OCI-LY3 (cell line): ENCODE results near the gene PHLDB3.

Experiments used
- EZH2phosphoT487 ChIP-seq: fragments of 200-600 bp; shearing (Covaris generic); IDR thresholded peaks from 2 replicates; pipeline ENCODE4 v1.6.1; 2018; ENCODE audit warnings: antibody characterized with exemption, mixed run types, low read depth
- TF ChIP-seq, protein P1 (sequence below): fragments of 200-600, 300-600 bp; sonication (generic); IDR thresholded peaks from 2 replicates; pipeline ENCODE4 v1.5.1; 2014; ENCODE audit warnings: antibody characterized with exemption, low read length, low read depth

DNA sequence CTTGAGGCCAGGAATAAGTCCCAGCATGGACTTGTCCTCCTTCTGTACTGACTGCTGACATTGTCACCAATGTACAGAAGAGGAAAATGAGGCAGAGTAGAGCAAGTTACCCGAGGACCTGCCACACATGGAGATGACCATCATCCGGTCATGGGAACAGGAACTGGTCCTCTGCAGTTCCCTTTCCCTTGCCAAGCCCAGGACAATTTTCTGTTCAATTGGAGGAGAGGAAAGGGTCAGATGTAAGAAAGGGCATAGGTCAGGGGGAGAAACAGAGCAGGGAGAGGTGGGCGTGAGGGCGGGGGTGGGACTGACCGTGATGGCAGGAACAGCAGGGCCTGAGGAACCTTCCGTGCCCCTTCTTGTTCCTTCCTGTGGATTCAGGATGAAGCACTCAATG lies 18.6 kb downstream of the PHLDB3 start:
- TF ChIP-seq, protein P1, sequence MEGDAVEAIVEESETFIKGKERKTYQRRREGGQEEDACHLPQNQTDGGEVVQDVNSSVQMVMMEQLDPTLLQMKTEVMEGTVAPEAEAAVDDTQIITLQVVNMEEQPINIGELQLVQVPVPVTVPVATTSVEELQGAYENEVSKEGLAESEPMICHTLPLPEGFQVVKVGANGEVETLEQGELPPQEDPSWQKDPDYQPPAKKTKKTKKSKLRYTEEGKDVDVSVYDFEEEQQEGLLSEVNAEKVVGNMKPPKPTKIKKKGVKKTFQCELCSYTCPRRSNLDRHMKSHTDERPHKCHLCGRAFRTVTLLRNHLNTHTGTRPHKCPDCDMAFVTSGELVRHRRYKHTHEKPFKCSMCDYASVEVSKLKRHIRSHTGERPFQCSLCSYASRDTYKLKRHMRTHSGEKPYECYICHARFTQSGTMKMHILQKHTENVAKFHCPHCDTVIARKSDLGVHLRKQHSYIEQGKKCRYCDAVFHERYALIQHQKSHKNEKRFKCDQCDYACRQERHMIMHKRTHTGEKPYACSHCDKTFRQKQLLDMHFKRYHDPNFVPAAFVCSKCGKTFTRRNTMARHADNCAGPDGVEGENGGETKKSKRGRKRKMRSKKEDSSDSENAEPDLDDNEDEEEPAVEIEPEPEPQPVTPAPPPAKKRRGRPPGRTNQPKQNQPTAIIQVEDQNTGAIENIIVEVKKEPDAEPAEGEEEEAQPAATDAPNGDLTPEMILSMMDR, result no peak
- no peak for TF ChIP-seq EZH2phosphoT487
